GM18502 (cell line): Measurements from ENCODE around the gene MOXD1.

Experiments
- ATAC-seq: cut with Tn5 transposase; IDR thresholded peaks from one replicate; pipeline ENCODE4 v1.9.1; 2021; ENCODE audit warnings: mild to moderate bottlenecking; ENCODE audit not compliant: unreplicated experiment, poor library complexity

The MOXD1 gene

DNA sequence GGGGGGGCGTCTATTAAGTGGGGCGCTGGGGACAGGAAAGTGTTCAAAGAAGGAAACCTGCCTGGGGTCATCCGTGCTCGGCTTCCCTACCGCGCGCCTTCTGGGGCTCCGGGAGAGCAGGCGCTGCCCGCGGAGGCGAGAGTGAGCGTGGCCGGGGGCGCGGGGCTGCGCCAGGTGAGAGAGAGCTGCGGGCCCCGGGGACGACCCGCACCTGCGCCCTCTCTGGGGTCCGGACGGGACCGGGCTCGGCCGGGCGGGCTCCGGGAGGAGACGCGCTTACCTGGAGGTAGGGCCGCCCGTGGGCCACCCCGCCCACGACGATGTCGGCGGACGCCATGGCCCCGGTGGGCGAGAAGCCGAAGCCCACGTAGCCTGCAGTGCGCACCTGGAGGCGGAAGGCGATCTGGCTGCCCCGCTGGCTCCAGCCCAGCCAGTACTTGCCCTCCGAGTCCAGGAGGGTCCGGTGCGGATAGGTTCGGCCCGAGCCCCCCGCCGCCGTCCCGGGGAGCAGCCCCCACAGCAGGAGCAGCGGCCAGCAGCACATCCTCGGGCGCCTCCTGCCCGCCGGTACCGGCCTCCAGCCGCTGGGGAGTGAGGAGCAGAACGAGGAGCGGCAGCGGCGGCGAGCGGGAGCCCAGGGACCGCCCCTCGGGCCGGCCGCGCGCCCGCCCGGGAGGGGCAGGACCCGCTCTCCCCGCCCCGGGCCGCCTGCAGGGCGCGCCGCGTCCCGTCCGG is at the start of gene MOXD1:
Gene MOXD1, minus strand, starts transcription at position 593 of the 735 bp plus-strand sequence. Its CDS starts 49 bp downstream, at position 544.
- peak; percentile 67 for ATAC-seq

DNA sequence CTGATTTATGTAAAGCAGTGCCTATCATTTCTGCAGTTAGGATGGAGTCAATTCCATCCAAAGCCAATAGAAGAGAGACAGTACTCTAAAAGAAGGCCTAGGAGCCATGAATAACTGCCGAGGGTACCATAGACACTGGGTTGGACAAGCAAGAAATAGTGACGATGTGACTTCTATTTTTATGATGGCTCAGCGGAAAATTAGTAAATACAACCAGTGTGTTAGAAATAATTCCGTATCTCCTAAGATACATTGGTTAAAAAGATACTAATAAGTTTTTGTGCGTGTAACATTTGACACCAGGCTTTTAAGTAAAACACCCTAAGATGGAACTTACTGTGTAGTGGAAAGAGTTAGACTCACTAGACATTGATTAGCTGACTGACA is 45.6 kb upstream of the MOXD1 start:
- no peak for ATAC-seq

DNA sequence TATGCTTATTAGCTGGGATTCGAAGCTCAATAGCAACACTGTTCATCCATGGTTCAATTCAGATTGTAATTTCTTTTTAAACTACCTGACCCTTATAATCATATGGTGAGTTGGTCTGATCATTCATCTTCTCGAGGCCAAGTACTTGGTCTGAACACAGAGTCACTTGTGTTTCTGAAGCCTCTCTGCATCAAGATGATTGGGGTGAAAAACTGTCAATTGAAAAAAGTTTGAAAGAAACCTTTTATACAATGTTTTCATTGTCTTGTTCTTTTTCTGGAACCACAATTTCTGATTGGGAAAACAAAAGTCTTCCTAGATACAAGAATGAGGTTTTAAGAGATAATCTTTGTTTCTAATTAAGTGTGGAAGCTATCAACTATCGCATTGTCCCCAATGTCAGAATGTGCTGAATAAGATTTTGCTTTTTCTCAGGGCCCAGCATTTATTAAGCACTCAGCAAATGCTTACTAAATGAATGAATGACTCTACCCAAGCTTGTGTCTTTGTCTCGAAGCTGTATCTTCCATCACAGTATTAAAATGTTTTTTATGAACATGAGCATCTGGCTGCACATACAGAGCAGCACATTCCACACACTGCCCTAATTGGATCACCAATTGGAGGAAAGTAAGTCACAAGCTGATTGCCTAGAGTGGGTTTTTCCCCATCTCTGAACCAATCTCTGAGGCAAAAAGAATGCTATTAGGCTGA is 45.0 kb upstream of the MOXD1 start:
- ATAC-seq, result no peak

DNA sequence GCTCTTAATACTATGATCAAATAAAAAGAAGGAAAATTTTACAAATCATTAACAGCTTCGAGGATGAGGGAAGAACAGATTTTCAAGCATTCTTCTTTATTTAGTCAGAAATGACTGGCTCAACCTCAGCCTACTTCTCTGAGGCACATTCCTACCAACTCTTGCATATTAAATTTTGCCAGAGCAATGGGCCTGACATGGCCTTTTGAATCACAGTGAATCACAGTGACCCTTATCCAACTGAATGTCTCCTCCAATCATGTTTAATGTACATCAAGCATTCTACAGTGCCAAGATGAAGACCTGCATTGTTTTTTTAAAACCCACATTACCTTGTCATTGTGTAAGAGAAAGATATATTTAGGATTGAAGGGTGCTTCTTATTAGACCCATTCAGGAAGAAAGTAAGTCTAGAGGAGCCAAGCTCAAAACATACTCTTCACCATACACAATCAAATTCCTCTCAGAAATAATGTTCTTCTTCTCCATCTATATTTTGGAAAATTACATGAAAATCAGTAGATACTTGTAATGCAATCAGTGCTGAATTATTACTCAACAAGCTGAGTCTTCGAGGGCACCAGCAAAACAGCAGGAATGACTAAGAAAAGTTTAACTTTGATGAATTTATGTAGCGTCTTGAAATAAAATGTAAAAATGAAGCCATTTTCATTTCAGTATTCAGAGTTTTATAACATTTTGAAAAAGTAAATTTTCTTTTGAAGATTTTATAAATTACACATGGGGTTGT is 44.1 kb upstream of the MOXD1 start:
- ATAC-seq, result no peak

DNA sequence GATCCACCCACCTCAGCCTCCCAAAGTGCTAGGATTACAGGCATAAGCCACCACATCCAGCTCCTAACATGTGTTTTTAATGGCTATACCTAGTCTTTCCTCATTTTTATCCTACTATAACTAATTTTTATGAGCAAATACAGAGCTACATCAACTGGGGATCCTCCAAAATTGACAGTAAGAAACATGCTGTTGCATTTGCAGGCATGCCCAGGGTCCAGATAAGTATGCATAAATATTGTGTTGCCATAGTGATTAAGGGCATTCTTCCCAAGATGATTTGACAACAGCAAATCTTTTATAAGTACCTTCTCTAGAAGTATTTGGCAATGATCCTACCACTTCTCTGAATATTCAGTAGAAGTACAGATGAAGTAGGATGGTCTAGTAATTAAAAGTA is 41.9 kb upstream of the MOXD1 start:
- no peak for ATAC-seq

DNA sequence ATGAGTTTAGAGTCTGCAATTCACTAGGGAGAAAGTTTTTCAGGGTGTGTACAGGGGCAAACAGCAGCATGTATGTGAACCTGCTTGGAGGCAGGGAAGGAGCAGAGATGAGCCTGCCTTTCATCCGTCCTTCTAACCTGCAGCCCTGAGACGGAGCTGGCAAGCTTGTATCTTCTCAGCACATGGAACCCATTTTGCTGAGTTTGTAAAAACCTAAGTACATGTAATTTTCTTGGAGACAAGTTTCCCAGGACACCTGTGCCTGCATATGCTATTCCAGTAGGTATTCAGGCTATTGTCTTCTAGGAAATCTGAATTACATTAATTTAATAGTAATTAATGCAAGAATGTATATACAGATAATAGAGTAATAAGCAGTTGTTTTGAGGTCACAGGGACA is 28.8 kb upstream of the MOXD1 start:
- ATAC-seq, result no peak

DNA sequence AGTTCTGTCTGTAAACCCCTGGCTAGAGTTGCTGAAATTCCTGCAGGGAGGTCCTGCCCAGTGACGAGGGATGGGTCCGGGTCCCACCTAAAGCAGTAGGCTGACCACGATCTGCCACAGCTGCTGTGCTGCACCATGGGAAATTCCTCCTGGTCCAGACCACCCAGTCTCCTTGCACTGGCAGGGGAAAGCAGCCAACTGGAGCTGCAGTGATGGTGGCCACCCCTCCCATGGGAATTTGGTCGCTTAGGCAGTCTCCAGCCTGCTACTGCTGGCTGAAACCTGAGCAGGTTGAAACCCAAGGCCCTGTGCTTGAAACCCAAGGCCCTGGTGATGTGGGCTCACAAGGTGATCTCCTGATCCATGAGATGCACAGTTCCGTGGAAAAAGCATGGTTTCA is 23.9 kb upstream of the MOXD1 start:
- ATAC-seq, result no peak

DNA sequence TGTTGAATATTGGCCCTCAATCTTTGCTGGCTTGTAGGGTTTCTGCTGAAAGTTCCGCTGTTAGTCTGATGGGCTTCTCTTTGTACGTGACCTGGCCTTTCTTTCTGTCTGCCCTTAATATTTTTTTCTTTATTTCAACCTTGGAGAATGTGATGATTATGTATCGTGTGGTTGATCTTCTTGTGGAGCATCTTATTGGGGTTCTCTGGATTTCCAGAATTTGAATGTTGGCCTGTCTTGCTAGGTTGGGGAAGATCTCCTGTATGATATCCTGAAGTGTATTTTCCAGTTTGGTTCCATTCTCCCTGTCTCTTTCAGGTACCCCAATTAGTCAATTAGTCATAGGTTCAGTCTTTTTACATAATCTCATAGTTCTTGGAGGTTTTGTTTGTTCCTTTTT is 22.6 kb upstream of the MOXD1 start:
- no peak for ATAC-seq

DNA sequence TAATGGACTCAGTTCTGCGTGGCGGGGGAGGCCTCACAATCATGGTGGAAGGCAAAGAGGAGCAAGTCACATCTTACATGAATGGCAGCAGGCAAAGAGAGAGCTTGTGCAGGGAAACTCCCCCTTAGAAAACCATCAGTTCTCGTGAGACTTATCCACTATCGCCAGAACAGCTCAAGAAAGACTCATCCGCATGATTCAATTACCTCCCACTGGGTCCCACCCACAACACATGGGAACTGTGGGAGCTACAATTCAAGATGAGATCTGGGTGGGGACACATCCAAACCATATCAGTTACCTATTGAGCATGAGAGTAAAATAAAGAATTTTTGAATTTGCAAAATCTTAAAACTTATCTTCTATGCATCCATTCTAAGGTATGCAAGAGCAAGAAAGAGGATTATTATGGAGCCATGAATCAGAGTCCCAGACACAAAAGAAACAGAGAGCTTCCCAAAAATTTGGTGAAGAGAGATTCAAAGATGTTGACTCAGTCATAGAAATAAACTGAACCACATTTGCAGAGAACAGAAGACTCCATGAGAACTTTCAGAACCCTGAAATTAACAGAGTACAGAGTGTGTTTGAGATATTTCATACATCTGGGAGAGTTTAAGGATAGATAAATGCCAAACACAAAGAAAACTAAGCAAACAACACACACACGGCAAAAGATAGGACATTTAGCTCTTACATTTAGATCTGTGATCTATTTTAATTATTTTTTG is 17.1 kb upstream of the MOXD1 start:
- no peak for ATAC-seq

DNA sequence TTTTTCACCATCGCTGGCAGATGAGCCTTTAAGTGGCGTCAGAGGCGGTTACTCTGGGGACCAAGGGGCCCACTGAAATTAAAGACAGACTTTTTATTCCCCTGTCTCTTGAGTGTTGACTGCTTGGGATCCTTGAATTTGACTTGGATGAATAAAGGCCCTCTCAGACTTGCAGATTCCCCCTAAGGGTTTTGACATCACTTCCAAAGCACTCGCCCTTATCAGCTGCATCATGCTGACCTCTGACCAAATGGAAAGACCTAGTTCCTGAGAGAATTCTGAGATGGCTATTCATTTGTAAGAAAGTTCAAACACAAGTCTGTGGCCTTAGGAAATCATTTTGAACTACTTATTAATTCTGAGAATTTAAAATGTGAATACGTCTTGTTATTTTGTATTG is 13.5 kb upstream of the MOXD1 start:
- no peak for ATAC-seq

DNA sequence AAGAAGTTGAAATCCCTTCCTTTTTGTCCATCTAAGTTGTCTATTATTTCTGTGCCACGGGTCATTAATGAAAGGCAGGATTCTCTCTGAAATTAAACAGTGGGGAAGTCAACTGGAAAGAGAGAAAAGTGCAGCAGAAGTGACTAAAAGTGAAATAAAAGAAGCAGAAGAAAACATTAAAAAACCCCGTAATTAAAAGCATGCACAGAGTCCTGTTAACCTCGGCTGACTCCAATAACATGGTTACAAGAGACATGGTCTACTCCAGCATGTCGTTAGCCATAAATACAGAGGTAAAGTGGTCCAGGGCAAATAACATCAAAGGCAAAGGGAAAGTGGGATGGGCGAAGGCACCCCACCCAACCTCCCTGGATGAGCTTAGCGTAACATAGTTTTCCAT is 13.0 kb upstream of the MOXD1 start:
- no peak for ATAC-seq

DNA sequence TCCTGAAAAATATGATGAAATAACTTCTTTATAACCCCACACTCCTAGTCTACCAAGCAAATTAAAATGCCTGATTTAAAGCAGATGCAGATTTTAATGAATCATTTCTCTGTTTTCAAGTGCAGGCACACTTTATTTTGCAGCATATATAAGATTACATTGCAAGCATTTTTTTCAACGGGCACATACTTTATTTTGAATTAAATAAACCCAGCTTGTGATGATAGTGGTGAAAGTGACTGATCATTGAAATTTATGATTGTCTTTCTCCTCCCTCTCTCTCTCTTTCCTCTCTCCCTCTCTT is 12.2 kb upstream of the MOXD1 start:
- no peak for ATAC-seq

DNA sequence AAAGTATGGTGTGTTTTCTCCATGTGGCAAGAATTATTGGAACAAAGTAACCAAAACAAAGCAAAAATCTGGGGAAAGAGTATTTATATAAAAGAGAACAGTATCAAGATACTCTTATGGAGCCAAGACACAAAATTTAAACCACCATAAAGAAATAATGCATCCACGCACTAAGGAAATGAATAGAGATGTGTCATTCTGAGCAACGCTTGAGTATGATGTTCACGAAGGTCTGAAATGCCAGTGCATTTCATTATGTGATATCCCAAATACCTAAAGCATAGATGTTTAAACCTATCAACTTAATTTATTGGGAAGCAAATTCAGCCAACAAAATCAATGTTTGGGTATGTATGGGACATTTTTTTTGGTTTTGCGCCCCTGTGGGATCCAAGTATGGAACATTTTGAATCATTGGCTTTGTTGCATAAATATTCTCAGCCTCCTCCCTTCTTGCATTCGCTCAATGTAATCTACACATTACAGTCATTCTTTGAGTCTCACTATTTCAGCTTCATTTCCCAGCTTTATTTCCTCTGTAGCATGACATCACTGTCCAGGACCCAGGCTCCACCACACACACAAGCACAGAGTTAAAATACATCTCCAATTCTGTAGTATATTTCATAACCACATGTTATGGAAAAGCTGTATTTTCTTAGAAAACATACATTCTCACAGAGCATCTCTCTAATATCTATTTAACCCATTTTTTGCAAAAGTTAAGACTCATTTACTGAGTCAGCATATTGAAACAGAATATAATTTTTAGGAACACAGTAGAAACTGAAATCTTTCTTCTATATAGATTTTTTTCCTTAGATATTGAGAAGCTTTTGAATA is 11.6 kb upstream of the MOXD1 start:
- ATAC-seq, result no peak

DNA sequence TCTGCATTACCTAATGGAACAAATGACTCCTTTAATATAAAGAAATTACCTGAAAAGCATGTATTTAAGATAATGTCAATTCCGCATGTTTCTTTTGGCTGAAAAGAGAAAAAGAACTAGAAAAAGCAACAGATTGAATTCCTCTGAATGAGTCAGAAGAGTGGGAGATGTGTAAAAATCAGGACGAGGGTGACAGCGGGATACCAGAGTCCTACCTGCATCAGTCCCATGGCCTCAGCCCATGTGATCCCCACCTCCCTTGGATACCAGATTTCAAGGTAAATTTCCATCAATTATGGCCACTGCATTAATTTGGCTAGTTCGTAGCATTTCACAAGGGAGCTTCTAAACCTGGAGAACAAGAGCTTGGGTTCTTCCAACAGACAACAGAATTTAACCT is 10.0 kb upstream of the MOXD1 start:
- no peak for ATAC-seq

DNA sequence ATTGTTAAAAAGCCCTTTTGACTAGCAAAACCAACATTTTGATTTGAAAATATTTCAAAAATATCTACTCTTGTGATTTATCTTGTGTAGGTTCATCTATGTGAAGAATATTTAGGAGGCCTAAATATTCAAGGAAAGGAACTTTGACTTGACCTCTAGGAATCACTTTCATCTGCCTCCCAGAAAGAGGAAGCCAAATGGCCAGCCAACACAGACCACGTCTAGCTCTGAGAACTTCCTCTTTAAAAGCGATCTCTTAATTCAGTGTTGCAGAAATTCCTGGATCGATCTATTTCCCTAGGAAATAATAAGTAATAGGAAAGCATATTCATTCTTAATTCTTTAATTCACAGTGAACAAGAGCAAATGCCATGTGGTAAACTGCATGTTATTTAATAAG is 9.6 kb upstream of the MOXD1 start:
- no peak for ATAC-seq

DNA sequence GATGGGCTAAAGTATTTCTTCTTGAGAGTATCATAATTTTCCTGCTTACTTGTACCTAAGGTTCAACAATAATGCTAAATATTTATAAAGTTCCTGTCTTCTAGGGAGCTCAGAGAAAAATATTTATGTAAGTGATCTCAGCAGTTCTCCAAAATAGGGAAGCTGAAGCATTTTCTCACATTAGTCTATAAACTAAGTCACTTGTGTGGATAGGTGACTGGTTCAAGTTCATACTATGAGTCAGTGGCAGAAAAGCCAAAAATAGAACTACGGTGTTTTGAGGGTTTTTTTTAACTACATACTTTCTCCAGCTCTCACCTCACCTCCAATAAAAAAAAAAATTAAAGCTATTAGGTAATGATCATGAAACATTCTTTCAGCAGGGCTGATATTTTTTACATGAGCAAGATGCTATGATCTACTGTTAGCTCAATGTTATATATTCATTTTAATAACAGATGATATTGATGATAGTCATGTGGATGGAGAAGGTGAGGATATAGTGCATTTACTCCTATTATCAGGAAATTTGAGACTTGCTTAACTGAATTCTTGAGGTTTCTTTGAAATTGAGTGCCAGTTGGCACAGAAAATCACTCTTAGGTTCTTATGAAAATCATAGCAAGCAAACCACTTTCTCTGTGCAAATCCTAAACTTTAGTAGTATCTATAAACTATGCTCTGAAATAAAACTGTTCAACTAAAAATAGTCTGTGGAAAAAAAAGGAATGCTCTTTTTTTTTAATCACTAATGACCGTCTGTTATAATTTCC is 4.1 kb upstream of the MOXD1 start:
- ATAC-seq, result peak; percentile 67

DNA sequence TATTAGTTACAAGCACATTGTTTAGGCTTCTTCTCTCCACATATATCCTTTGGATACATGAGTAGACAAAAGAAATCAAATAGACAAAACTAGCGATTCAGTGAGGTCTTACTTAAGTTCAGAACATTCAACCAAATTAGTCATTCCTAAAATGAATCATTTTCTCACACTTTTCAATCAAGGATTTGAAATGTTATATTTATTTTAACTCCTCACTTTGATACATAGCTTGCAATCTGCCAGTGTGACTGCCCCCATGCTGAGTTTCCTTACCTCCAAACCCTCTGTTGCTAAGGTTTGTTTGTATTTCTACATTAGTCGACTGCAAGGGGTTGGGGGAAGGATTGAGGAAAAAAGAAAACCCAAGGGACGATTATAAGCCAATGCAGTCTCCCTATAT is 3.5 kb upstream of the MOXD1 start:
- ATAC-seq, result peak; percentile 13

DNA sequence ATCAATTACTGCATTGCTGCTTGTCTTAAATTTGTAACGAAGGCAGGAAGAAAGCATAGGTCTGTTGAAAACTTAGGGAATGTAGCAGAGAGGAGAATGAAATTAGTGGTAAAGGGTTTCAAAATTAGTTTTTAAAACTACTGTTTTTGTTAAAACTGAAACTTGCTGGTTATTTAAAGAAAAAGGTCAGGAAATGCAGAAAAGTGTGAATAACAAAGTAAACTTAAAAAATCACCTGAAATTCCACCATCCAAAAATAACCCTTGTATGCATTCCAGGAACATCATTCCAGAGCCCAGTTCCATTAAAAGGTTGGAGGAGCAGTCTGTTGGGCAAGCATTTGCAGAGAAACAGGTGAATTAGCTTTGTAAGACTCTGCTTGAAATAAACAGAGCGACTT is 3.1 kb upstream of the MOXD1 start:
- no peak for ATAC-seq

DNA sequence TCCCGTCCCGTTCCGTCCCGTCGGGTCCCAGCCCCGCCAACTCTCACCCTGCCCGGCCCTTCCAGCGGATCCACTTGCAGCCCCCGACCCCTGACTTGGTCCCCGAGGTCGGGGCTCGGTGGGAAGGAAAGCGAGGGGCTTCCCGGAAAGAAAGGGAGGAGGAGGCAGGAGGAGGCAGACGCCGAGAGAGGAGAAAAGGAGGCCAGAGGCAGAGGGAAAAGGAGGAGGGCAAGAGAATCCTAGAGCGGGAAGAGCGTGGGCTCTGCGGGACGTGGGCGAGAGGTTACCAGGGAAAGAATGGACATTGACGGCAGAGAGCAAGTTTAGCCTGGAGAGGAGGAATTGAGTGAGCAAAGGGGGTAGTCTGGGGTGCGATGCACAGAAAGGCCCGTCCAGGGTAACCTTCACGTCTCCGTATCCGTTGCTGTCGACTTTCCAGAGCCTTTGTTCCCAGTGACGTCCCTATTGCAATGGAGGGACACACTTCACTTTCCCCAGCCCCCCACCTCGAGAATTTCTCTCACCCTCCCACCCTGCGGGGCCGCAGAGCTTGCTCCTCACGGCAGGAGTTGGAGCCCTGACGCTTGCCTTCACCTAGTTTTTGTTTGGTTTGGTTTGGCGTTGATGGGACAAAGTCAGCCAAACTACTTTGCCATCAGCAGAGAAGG is 477 bp upstream of the MOXD1 start:
- ATAC-seq, result peak; percentile 2
